Stimulated activated CD4-positive, alpha-beta T cell treated with anti-CD3 and anti-CD28 coated beads, TNF-alpha, amount 100 ng/mL, for 48 hours (primary cell): ENCODE measurements around the gene UQCR11.

ENCODE experiments used
- DNase-seq, 3 donors: peaks; one replicate each; pipeline ENCODE4 v3.0.0-alpha.2; 2020; ENCODE audit warnings: low read depth in 3 of 3

The UQCR11 gene

GRCh38 chr19:1636325-1637236, 31.3 kb upstream of the UQCR11 start:
- DNase-seq, result no peak

- no peak for DNase-seq
Observed at GRCh38 chr19:1634938-1635243, 29.6 kb upstream of the UQCR11 start.

GRCh38 chr19:1634242-1634937, 29.1 kb upstream of the UQCR11 start:
- DNase-seq, result no peak

- DNase-seq, result no peak
Observed at GRCh38 chr19:1633269-1633826, 28.1 kb upstream of the UQCR11 start.

- DNase-seq, result no peak
Observed at GRCh38 chr19:1632462-1633268, 27.4 kb upstream of the UQCR11 start.

GRCh38 chr19:1631557-1632100, 26.4 kb upstream of the UQCR11 start:
- no peak for DNase-seq

GRCh38 chr19:1630811-1631210, 25.5 kb upstream of the UQCR11 start:
- no peak for DNase-seq

- no peak for DNase-seq
Observed at GRCh38 chr19:1630012-1630411, 24.8 kb upstream of the UQCR11 start.

GRCh38 chr19:1629256-1629808, 24.1 kb upstream of the UQCR11 start:
- no peak for DNase-seq

GRCh38 chr19:1627194-1627593, 21.9 kb upstream of the UQCR11 start:
- no peak for DNase-seq

GRCh38 chr19:1626417-1627010, 21.3 kb upstream of the UQCR11 start:
- no peak for DNase-seq

GRCh38 chr19:1624458-1624857, 19.2 kb upstream of the UQCR11 start:
- DNase-seq, result no peak

GRCh38 chr19:1622541-1622940, 17.3 kb upstream of the UQCR11 start:
- DNase-seq, result no peak

GRCh38 chr19:1622007-1622406, 16.7 kb upstream of the UQCR11 start:
- DNase-seq, result no peak

GRCh38 chr19:1621574-1621973, 16.3 kb upstream of the UQCR11 start:
- no peak for DNase-seq

- no peak for DNase-seq
Observed at GRCh38 chr19:1621021-1621420, 15.8 kb upstream of the UQCR11 start.

- DNase-seq, result no peak
Observed at GRCh38 chr19:1620502-1620901, 15.2 kb upstream of the UQCR11 start.

GRCh38 chr19:1619703-1620102, 14.4 kb upstream of the UQCR11 start:
- DNase-seq, result no peak

- no peak for DNase-seq
Observed at GRCh38 chr19:1619094-1619439, 13.8 kb upstream of the UQCR11 start.

GRCh38 chr19:1618157-1619093, 13.2 kb upstream of the UQCR11 start:
- DNase-seq, result no peak
